Nucleus accumbens (tissue), 56 donors: ENCODE measurements around the gene SUPT7L.

ENCODE experiments used
- DNase-seq, 56 donors: peaks; one replicate each; lab custom pipeline; 2025; lab: John Stamatoyannopoulos, UW

The SUPT7L gene, protein sequence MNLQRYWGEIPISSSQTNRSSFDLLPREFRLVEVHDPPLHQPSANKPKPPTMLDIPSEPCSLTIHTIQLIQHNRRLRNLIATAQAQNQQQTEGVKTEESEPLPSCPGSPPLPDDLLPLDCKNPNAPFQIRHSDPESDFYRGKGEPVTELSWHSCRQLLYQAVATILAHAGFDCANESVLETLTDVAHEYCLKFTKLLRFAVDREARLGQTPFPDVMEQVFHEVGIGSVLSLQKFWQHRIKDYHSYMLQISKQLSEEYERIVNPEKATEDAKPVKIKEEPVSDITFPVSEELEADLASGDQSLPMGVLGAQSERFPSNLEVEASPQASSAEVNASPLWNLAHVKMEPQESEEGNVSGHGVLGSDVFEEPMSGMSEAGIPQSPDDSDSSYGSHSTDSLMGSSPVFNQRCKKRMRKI

DNA sequence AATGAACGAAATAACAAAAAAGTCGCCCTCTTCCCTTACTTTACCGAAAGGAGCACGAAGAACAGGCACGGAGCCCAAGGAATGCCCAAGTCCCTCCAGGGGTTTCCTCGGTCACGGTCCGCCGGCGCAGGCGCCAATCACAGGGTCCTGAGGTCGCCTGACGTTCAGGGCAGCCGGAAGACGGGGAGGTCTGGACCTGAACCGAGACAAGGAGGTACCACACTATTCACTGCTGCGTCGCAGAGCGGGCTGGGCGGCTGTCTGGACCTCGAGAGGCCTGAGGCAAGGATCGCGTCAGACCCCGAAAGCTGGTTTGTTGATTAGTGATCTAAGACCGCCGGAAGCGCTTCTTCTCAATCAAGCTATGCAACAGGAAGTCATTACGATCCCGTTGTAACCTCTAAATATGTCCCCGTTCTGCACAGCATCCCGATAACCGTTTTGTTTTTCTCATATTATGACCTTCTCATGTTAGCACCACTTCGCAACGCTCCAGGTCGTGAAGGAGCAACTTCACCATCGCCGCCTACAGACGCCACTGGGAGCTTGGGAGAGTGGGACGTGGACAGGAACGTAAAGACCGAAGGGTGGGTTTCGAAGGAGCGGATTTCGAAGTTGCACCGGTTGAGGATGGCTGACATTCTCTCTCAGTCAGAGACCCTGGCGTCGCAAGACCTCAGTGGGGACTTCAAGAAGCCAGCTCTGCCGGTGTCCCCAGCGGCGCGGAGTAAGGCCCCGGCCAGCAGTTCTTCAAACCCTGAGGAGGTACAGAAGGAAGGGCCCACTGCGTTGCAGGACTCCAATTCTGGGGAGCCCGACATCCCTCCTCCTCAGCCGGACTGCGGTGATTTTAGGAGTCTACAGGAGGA, at the start of gene SUPT7L, which contains the start of gene SLC4A1AP:
TSS of gene SUPT7L (minus strand) at position 330 of the 869 bp plus-strand sequence. CDS start 1,422 bp downstream, outside the sequence.
TSS of gene SLC4A1AP (plus strand) at position 605 of the 869 bp plus-strand sequence. CDS start at position 631, 26 bp downstream.
- peak in 55 of 56 donors; percentile 25 to 94 (median 80) for DNase-seq

DNA sequence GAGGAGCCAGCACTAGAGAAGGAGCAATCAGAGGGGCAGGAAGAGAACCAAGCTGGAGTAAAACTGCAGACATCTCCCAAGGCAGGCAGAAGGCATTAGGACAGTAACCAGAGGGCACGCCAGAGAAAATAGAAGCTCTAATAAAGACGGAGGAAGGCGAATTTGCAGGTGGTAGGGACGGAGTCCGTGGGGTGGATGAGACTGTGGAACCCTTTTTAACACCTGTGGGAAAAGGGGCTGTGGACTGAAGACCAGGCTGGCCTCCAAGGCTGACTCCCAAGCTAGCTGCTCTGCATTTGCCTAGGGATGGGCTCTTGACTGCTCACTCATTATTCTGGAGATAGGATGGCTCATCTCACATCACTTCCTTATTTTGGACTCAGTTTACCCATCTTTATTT, 49.8 kb upstream of the SUPT7L start:
- no peak for DNase-seq

DNA sequence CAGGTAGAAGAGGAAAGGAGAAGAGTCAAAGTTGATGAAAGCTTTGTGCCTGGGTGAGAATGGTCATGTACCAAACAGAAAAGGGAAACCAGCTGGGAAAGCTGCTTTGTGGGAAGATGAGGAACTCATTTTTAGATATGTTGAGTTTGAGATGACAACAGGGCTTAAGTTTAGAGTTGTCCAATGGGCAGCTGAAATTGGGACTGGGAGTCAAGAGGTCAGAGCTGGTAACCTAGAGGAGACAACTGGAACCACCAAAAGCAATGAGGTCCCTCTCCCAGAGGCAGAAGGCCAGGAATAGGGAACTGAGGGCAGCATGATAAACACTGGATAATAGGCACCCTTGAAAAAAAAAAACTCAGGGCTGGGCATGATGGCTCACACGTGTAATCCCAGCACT, 49.1 kb upstream of the SUPT7L start:
- DNase-seq: no peak

DNA sequence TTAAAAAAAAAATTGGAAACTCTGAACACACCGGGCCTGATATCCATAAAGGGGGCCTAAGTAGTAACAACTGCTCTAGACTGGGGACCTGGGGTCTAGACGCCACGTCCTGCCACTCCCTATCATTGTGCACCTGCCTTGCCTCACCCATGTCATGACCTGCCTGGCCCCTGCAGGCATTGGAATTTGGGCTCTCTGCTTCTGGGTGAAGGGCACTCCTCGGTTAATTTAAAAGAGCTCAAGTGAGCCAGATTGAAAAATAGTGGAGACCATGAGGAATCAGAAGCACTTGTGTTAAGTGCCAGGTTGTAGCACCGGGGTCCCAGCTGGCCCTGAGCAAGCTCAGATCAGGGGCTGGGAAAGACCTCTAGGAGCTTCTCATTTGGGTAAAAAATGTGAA, 48.4 kb upstream of the SUPT7L start:
- DNase-seq: no peak

DNA sequence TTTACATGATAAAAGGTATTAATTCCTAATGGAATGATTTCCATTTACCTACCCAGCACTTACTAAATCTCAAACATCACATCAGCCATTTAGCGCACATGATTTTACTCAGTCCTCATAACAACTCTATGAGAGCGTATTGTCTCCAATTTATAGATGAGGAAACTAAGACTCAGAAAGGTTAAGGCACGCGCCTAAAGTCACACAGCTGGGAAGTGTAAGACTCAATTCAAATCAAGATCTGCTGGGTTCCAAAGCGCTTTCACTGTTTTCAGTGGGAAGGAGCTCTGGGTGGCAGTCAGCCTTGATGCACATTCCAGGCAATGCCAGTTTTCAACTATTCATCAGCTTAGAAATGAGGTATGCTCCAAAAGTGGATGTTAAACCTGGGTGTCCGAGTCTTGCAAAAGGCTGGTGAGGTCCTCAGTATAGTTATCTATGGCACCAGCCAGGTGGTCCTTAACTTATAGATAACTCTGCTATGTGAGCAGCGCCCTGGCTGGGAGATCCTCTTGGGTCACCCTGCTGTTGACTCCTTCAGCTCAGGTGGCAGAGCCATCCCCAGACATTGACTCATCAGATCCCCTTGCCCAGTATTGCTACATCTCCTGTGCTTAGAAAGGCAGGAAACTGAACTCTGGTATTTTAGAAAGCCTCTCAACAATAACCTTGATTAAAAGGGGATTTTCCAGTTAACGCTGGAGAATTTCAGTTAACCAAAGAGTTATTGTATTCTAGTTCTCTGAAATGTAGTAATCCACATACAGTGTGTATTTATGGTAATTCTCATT, 47.4 kb upstream of the SUPT7L start:
- no peak for DNase-seq

- no peak for DNase-seq
Observed at GRCh38 chr2:27709960-27710575, 46.7 kb upstream of the SUPT7L start.

GRCh38 chr2:27709326-27709725, 45.9 kb upstream of the SUPT7L start:
- DNase-seq: no peak

DNA sequence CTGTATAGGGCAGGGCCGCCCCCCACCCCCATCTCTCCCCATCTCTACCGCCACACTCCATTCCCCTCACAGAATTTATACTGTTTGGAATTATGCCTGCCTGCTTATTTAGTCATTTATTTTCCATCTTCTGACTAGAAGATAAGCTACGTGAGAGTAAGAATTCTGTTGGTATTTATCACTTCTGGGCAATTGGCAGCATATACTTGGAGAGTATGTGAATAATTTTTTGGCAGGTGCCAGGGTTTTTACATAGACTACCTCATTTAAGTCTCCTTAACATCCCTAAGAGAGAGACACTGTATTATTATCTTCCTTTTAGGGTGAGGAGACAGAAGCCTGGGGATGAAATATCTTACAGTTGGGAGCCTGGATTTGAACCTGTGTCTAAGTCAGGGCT, 45.3 kb upstream of the SUPT7L start:
- DNase-seq: no peak

GRCh38 chr2:27708257-27708654, 44.8 kb upstream of the SUPT7L start:
- no peak for DNase-seq

- no peak for DNase-seq
Observed at GRCh38 chr2:27707462-27708256, 44.2 kb upstream of the SUPT7L start.

DNA sequence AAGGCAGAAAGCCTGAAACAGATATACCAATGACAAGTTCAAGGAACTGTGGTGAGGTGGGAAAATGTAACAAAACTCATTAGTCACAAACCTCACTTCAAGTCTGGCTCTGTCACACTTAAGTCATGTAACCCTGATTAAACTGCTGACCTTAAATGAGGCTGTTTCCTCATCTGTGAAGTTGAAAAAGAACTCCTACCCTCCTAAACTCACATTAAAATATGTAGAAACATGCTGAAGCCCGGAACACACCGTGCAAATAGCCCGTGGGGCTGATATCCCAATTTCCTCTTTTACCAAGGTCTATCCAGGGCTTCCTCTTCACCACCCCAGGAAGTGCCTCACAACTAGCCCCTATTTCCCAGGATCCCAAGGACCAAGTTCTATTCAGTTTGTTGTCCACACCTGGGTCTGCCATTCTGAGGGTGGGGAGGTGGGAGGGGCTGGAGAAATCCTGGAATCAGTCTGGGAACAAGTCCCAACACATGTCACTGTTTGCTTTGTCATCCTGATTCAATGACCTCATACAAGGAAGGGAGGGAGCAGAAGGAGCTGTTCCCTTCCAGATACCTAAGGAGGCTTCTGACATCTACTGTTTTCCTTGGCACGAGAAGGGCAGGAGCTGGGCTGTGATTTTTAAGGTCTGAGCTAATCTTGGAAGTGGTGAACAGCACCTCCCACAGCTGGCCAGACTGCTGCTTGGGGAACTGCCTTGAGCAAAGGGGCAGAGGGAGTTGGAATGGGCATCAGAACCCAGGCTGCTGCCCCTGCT, 42.6 kb upstream of the SUPT7L start:
- DNase-seq: no peak

DNA sequence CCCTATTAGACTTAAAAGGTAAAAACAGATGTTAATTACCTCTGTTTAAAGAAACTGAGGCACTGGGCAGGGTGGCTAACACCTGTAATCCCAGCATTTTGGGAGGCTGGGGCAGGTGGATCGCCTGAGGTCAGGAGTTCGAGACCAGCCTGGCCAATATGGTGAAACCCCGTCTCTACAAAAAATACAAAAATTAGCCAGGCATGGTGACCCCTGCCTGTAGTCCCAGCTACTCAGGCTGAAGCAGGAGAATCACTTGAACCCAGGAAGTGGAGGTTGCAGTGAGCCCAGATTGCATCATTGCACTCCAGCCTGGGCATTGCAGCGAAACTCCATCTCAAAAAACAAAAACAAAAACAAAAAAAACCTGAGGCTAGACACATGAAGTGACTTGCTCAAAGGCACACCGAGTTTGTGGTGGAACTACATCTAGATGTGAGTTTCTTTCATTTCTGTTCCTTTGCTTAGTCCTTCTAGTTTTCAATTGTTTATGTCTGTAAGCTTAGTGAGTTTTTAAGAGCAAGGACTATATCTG, 41.0 kb upstream of the SUPT7L start:
- DNase-seq: no peak

DNA sequence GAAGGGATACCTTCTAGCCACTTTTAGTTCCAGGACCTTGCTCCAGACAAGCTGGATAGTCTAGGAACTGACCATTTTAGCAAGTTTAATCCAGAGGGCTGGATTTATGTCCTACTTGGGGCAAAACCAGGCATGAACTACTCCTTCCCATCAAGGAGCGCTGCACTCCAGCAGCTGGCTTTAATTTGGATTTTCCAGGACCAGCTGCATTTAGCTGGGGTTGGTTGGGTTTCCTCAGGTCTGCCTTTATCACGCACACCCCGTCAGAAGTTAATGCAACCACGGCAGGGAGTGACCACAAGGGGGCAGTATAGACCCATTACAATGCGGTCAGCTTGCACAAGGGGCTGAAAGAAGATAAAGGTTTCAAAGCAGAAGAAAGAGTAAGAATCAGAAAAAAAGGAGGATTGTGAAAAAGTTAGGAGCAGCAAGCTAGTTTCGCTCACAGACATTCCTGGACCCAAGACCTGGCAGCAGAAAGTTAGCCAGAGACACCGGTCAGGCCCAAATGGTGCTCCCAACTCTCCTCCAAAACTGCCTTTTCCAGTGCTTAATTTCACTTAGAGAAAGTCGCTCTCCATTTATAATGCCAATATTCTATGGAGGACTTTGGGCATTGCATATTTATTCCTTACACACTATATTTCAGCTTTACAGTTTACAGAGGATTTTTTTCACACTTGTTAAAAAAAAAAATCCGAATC, 40.4 kb upstream of the SUPT7L start:
- peak in 49 of 56 donors; percentile 5 to 91 (median 55) for DNase-seq

DNA sequence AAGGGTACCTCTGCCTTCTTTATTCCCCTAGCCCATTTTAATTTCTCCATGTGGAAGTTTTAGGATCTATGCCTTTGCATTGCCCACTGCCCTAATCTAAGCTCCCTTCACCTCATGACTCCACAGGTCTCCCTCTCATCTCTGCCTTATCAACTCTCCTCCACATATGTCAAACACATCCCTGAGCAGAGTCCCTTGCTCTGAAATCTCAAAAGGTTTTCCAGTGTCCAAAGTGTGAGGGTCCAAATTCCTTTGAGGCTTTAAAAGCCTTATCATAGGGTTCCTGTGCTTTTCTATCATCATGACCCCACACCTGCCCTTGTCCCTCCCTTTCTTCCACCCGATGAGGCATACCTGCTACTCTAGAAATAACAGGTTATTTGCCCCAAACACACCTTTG, 38.9 kb upstream of the SUPT7L start:
- DNase-seq: no peak

DNA sequence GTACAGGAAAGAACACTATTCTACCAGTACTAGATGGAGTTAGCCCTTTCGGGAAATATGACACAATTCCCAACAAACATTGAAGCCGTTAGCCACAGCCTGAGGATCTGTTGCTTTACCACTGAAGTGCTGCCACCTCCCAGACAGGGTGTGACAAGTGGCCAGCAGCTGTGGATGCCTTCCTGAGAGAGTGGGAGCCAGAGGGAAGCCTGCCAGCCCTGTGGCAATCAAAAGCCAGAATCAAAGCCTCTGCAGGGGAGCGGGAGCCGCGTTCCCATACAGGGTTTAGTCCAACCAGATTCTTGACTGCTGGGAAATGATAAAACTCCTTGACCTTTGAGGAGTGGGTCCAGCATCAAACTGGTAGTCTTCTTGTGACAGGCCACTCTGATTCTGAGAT, 38.3 kb upstream of the SUPT7L start:
- DNase-seq: peak in 1 of 56 donors; percentile 39

GRCh38 chr2:27697660-27698059, 34.2 kb upstream of the SUPT7L start:
- no peak for DNase-seq

GRCh38 chr2:27690052-27690451, 26.6 kb upstream of the SUPT7L start:
- no peak for DNase-seq

GRCh38 chr2:27689424-27689823, 26.0 kb upstream of the SUPT7L start:
- DNase-seq: no peak
